Psoas muscle (tissue), 8 donors: ENCODE data around the gene PKNOX2. TPM values are rescaled to one million over a fixed set of nuclear protein-coding genes. Genes with fewer than 3 reads are reported as not detected.

Experiments
- ATAC-seq, 4 donors: fragments of 200-7000 bp; cut with Tn5 transposase; one replicate each; pipeline ENCODE4 v1.9.1; 2020; ENCODE audit warnings: moderate library complexity in 3 of 4, mild to moderate bottlenecking in 2 of 4
- DNase-seq, 2 donors: peaks; one replicate each; pipeline ENCODE4 v3.0.0-alpha.2; 2020
- H3K27ac ChIP-seq: fragments of 200-600 bp; one replicate; pipeline ENCODE4 v1.8.0; 2022
- H3K27me3 ChIP-seq, 3 donors: fragments of 200-600 bp in 1 of 3; one replicate each; pipeline versions ENCODE4 v1.6.1 to v1.8.0; 2013 to 2022; ENCODE audit warnings: low read length in 2 of 3, mild to moderate bottlenecking in 2 of 3, moderate library complexity in 1 of 3; ENCODE audit not compliant: insufficient read depth in 3 of 3
- H3K36me3 ChIP-seq, 2 donors: fragments of 200-600 bp in 1 of 2; one replicate each; pipeline versions ENCODE4 v1.6.1 to v1.8.0; 2013 to 2022; ENCODE audit warnings: low read depth in 1 of 2, mild to moderate bottlenecking in 1 of 2, moderate library complexity in 1 of 2; ENCODE audit not compliant: insufficient read depth in 1 of 2
- H3K4me1 ChIP-seq: fragments of 200-600 bp; one replicate; pipeline ENCODE4 v1.8.0; 2022
- H3K4me3 ChIP-seq: fragments of 200-600 bp; one replicate; pipeline ENCODE4 v1.8.0; 2022; ENCODE audit warnings: mild to moderate bottlenecking
- H3K9me3 ChIP-seq: fragments of 200-600 bp; one replicate; pipeline ENCODE4 v1.8.0; 2022
- CTCF ChIP-seq: fragments of 200-600 bp; IDR thresholded peaks from one replicate; pipeline ENCODE4 v1.8.0; 2022; ENCODE audit warnings: antibody characterized with exemption
- WGBS, 3 donors: extraction: QIAGEN DNeasy Blood & Tissue Kit; methylation state at CpG; one replicate each; pipeline versions ENCODE4 v1.1.6 to v1.1.7; 2013; 5-methylcytosine and 5-hydroxymethylcytosine counted together
- intact Hi-C, 2 donors: fragments of 100-400 bp; cut with DNase I; formaldehyde crosslinking; loops; one replicate each; pipeline versions ENCODE4 v1.11.0 to v1.14.2; 2022
- polyA plus RNA-seq, 3 donors: library from polyadenylated mRNA; stranded (reverse); fragments of 200-250 nt; gene quantifications; one replicate each; pipeline ENCODE4 v1.2.3, GENCODE V29; 2013
- total RNA-seq, 4 donors: library from RNA; stranded (reverse); fragmentation: NEBNext Ultra II Directional in 2 of 4; extraction: Animal tissue kit (Norgen Biotek cat#: 25700) in 2 of 4; gene quantifications; one replicate each; pipeline versions ENCODE4 v1.2.1 to v1.2.4, GENCODE V29; 2021 to 2023
- donor health status: healthy with polysubstance abuse.
- donor health status: DM: no; HTN: no; CAD: no; lungs with moderate emphysema.
- donor health status: Bipolar disorder and iron deficiency.
- donor health status: healthy.
- donor health status: DM: yes; HTN: yes; CAD: no.
- donor health status: DM: no; HTN: no; CAD: no.
- donor health status: DM: no; HTN: no; CAD: no.
- donor health status: DM: yes; HTN: yes; CAD: no.

Gene PKNOX2
- total and polyA plus RNA-seq, 7 donors = 1.8 to 30.5 (median 14.5) TPM

GRCh38 chr11:125312812-125313211 is 148.3 kb downstream of the PKNOX2 start:
- ATAC-seq = no peak
- Histone ChIP-seq H3K36me3 (no peaks in the 10 kb centered on the region), H3K4me3 (no peak overlapping the region), H3K27me3 (no peaks in the 10 kb centered on the region), H3K27ac (no peak overlapping the region), H3K4me1 (no peaks in the 10 kb centered on the region), H3K9me3 (no peaks in the 10 kb centered on the region)
- no peak for DNase-seq
- WGBS, 3 donors = 89 to 93% (median 92%) methylated on average over 9 of the region's 9 CpGs
- no peak for TF ChIP-seq CTCF
- intact Hi-C loops = no loop called here

GRCh38 chr11:125313271-125314219 is 149.0 kb downstream of the PKNOX2 start:
- Histone ChIP-seq H3K36me3 (no peaks in the 10 kb centered on the region), H3K9me3 (no peaks in the 10 kb centered on the region), H3K27me3 (no peaks in the 10 kb centered on the region), H3K4me3 (no peak overlapping the region), H3K27ac (no peak overlapping the region), H3K4me1 (no peaks in the 10 kb centered on the region)
- no peak for TF ChIP-seq CTCF
- peak in 2 of 4 donors; percentile 19 for ATAC-seq
- 64 to 73% (median 67%) methylated on average over 9 of the region's 9 CpGs for WGBS, 3 donors
- DNase-seq = no peak
- intact Hi-C loops = no loop called here

GRCh38 chr11:125314276-125315078 is 149.9 kb downstream of the PKNOX2 start:
- H3K4me1 ChIP-seq = no peaks in the 10 kb centered on the region
- no peak overlapping the region for H3K4me3 ChIP-seq
- ATAC-seq (peak in 3 of 4 donors; percentile 23 to 27 (median 26)), DNase-seq (no peak)
- H3K9me3 ChIP-seq = no peaks in the 10 kb centered on the region
- no peak overlapping the region for H3K27ac ChIP-seq
- intact Hi-C loops = no loop called here
- H3K27me3 ChIP-seq = no peaks in the 10 kb centered on the region
- TF ChIP-seq CTCF = no peak
- 52 to 56% (median 56%) methylated on average over 17 of the region's 17 CpGs for WGBS, 3 donors
- no peaks in the 10 kb centered on the region for H3K36me3 ChIP-seq

- H3K36me3 ChIP-seq = no peaks in the 10 kb centered on the region
- intact Hi-C loops = no loop called here
- no peak overlapping the region for H3K27ac ChIP-seq
- H3K4me3 ChIP-seq = no peak overlapping the region
- no peaks in the 10 kb centered on the region for H3K4me1 ChIP-seq
- ATAC-seq (peak; percentile 34 to 53 (median 48)), DNase-seq (peak; percentile 52 to 63)
- no peaks in the 10 kb centered on the region for H3K9me3 ChIP-seq
- no peak for TF ChIP-seq CTCF
- 52 to 61% (median 58%) methylated on average over 7 of the region's 7 CpGs for WGBS, 3 donors
- H3K27me3 ChIP-seq = no peaks in the 10 kb centered on the region
Measured at GRCh38 chr11:125315079-125315740, 150.7 kb downstream of the PKNOX2 start.
